HEK293 (cell line): Measurements from ENCODE around the gene MALT1.

Experiments
- CTCF ChIP-seq: fragments of 450-650 bp; formaldehyde crosslinking; IDR thresholded peaks from 2 replicates; pipeline ENCODE4 v1.5.1; 2016; ENCODE audit warnings: missing biosample characterization, missing genetic modification characterization
- REST ChIP-seq: fragments of 450-650 bp; formaldehyde crosslinking; IDR thresholded peaks from 2 replicates; pipeline ENCODE4 v1.5.1; 2016; ENCODE audit warnings: missing biosample characterization, missing genetic modification characterization
- YY1 ChIP-seq: fragments of 450-650 bp; formaldehyde crosslinking; IDR thresholded peaks from 2 replicates; pipeline ENCODE4 v1.5.1; 2018; ENCODE audit warnings: missing biosample characterization, missing genetic modification characterization
- ZNF10 ChIP-seq: fragments of 450-650 bp; formaldehyde crosslinking; IDR thresholded peaks from 2 replicates; pipeline ENCODE4 v1.5.1; 2017; ENCODE audit warnings: missing biosample characterization, missing genetic modification characterization
- ZNF600 ChIP-seq: fragments of 450-650 bp; formaldehyde crosslinking; IDR thresholded peaks from 2 replicates; pipeline ENCODE4 v1.5.1; 2016; ENCODE audit warnings: missing biosample characterization, missing genetic modification characterization

GRCh38 chr18:58758606-58759005, 87.3 kb downstream of the MALT1 start:
- TF ChIP-seq REST (no peak), CTCF (no peak), ZNF600 (tag by site-specific recombination) (no peak), YY1 (tag by site-specific recombination) (no peak), ZNF10 (tag by site-specific recombination) (no peak)
